ENCODE measurements around the gene MAPK10. TPM values are rescaled to one million over a fixed set of nuclear protein-coding genes. Genes with fewer than 3 reads are reported as not detected.
A peak's percentile ranks its signal among the peaks of the same experiment; 100 is the strongest.

The MAPK10 gene
- total and polyA plus RNA-seq, 2 experiments from 2014 or later, result 5.9 to 14.8 TPM

DNA sequence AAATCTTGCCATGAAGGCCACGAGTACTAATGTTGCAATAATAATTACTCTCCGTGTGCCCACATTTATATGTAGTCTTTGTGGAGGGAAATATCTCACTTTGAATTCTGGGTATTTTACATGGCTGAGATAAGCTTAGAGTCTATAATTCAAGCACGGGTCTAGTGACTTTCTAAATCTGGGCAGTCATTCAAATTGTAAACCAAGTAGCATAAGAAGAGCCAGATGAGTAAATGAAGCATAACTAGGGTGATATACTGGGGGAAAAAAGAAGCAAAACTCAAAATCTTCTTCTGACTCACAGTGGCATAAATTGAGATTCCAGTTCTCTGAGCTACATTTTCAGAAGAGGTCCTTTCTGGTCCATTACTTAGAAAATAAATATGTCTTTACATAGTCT lies 53.0 kb downstream of the MAPK10 start:
- no peak for DNase-seq (ENCODE audit: low spot score)
- Histone ChIP-seq H3K9me3 (ENCODE audit: low read depth) (no peaks in the 10 kb centered on the region), H2AFZ (no peak overlapping the region), H3K4me3 (no peak overlapping the region), H3K27ac (no peak overlapping the region), H3K4me1 (ENCODE audit: insufficient read depth) (no peaks in the 10 kb centered on the region), H3K9me2 (replicated peaks; ENCODE audit: insufficient read depth) (no peaks in the 10 kb centered on the region), H4K20me1 (ENCODE audit: insufficient read depth, poor library complexity, severe bottlenecking) (no peaks in the 10 kb centered on the region), H3K36me3 (replicated peaks; ENCODE audit: insufficient read depth, low read depth) (no peaks in the 10 kb centered on the region), H3K4me2 (no peak overlapping the region), H3K27me3 (no peaks in the 10 kb centered on the region), H3K79me2 (no peaks in the 10 kb centered on the region)
- 78% methylated on average over 3 of the region's 3 CpGs for WGBS (ENCODE audit: low lambda C conversion rate, missing lambda C conversion rate)
- TF ChIP-seq EZH2 (IDR thresholded peaks at IDR 0.05; ENCODE audit: borderline replicate concordance) (no peak), EZH2phosphoT487 (IDR thresholded peaks at IDR 0.05; ENCODE audit: low read depth, severe bottlenecking, unreplicated experiment) (no peak)
- TF ChIP-seq, protein P1, sequence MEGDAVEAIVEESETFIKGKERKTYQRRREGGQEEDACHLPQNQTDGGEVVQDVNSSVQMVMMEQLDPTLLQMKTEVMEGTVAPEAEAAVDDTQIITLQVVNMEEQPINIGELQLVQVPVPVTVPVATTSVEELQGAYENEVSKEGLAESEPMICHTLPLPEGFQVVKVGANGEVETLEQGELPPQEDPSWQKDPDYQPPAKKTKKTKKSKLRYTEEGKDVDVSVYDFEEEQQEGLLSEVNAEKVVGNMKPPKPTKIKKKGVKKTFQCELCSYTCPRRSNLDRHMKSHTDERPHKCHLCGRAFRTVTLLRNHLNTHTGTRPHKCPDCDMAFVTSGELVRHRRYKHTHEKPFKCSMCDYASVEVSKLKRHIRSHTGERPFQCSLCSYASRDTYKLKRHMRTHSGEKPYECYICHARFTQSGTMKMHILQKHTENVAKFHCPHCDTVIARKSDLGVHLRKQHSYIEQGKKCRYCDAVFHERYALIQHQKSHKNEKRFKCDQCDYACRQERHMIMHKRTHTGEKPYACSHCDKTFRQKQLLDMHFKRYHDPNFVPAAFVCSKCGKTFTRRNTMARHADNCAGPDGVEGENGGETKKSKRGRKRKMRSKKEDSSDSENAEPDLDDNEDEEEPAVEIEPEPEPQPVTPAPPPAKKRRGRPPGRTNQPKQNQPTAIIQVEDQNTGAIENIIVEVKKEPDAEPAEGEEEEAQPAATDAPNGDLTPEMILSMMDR (IDR thresholded peaks at IDR 0.05; ENCODE audit: poor library complexity), result no peak

DNA sequence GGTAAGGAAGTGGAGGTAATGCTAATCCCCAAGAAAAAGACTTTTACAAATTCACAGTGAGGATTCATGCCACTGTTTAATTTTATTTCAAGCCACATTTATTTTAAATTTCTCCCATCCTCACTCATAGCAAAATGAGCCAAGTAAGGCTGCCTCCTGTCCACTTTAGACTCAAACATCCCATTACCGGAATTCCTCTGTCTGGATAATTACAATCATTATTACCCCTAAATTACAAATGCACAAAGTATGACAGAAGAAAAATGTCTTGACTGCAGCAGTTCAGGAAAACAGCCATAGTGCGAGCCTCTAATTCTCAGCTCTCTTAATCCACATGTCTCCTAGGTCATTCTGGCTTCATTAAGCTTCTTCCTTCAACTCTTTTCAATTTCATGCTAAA lies 57.0 kb downstream of the MAPK10 start:
- H3K4me1 ChIP-seq (ENCODE audit: insufficient read depth), result no peaks in the 10 kb centered on the region
- H2AFZ ChIP-seq, result no peak overlapping the region
- no peaks in the 10 kb centered on the region for H3K36me3 ChIP-seq (replicated peaks; ENCODE audit: insufficient read depth, low read depth)
- no peaks in the 10 kb centered on the region for H3K9me2 ChIP-seq (replicated peaks; ENCODE audit: insufficient read depth)
- TF ChIP-seq EZH2phosphoT487 (IDR thresholded peaks at IDR 0.05; ENCODE audit: low read depth, severe bottlenecking, unreplicated experiment) (no peak), EZH2 (IDR thresholded peaks at IDR 0.05; ENCODE audit: borderline replicate concordance) (no peak)
- H3K9me3 ChIP-seq (ENCODE audit: low read depth), result no peaks in the 10 kb centered on the region
- H3K27me3 ChIP-seq, result no peaks in the 10 kb centered on the region
- no peak overlapping the region for H3K4me3 ChIP-seq
- no peak for DNase-seq (ENCODE audit: low spot score)
- 85% methylated on average over 2 of the region's 2 CpGs for WGBS (ENCODE audit: low lambda C conversion rate, missing lambda C conversion rate)
- H3K27ac ChIP-seq, result no peak overlapping the region
- H3K4me2 ChIP-seq, result no peak overlapping the region
- H4K20me1 ChIP-seq (ENCODE audit: insufficient read depth, poor library complexity, severe bottlenecking), result no peaks in the 10 kb centered on the region
- no peaks in the 10 kb centered on the region for H3K79me2 ChIP-seq

DNA sequence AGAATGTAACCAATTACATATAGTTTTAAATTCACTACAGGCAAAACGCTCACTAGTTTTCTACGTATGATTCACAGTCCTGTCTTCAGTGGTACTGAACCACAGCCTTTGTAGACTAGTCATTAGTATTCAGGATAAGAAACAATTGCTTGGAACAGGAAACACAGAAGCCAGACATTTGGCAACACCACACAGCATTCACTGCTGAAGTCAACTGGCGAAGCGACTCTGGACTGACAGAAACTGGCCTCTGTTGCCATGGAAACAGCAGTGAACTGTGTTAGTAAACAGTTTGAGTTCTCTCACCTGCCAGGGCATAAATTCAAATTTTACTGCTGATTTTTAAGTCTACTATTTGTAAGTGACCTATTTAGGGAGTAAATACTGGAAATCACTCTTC lies 57.6 kb downstream of the MAPK10 start:
- TF ChIP-seq EZH2 (IDR thresholded peaks at IDR 0.05; ENCODE audit: borderline replicate concordance) (no peak), EZH2phosphoT487 (IDR thresholded peaks at IDR 0.05; ENCODE audit: low read depth, severe bottlenecking, unreplicated experiment) (no peak)
- TF ChIP-seq, protein P1 (IDR thresholded peaks at IDR 0.05; ENCODE audit: poor library complexity), result no peak
- Histone ChIP-seq H3K4me3 (no peak overlapping the region), H3K4me1 (ENCODE audit: insufficient read depth) (no peaks in the 10 kb centered on the region), H3K36me3 (replicated peaks; ENCODE audit: insufficient read depth, low read depth) (no peaks in the 10 kb centered on the region), H3K79me2 (no peaks in the 10 kb centered on the region), H3K27ac (no peak overlapping the region), H3K9me2 (replicated peaks; ENCODE audit: insufficient read depth) (no peaks in the 10 kb centered on the region), H2AFZ (no peak overlapping the region), H4K20me1 (ENCODE audit: insufficient read depth, poor library complexity, severe bottlenecking) (no peaks in the 10 kb centered on the region), H3K9me3 (ENCODE audit: low read depth) (no peaks in the 10 kb centered on the region), H3K27me3 (no peaks in the 10 kb centered on the region), H3K4me2 (no peak overlapping the region)
- peak; percentile 44 for DNase-seq (ENCODE audit: low spot score)
- 49% methylated on average over 4 of the region's 4 CpGs for WGBS (ENCODE audit: low lambda C conversion rate, missing lambda C conversion rate)

DNA sequence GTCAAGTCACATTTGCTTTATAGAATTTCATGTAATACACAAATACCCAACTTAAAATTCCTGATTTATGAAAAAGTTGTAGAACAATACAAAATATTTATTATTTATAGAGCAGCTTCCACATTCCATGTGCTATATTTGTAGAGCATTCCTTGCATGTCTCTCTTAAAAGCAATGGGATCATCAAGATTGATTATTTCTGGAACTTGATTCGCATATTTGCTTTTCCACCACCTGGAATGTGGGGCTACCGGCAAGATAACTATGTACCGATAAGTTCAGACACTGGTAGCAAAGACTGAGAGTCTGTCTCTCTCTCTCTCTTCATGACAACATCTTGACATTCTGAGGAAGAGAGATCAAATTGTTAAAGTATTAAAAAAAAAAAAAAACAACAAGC lies 59.3 kb downstream of the MAPK10 start:
- TF ChIP-seq EZH2phosphoT487 (IDR thresholded peaks at IDR 0.05; ENCODE audit: low read depth, severe bottlenecking, unreplicated experiment), result no peak
- no peak for TF ChIP-seq EZH2 (IDR thresholded peaks at IDR 0.05; ENCODE audit: borderline replicate concordance)
- TF ChIP-seq, protein P1 (IDR thresholded peaks at IDR 0.05; ENCODE audit: poor library complexity), result no peak
- Histone ChIP-seq H2AFZ (no peak overlapping the region), H3K4me3 (no peak overlapping the region), H3K9me2 (replicated peaks; ENCODE audit: insufficient read depth) (no peaks in the 10 kb centered on the region), H3K9me3 (ENCODE audit: low read depth) (no peaks in the 10 kb centered on the region), H3K79me2 (no peaks in the 10 kb centered on the region), H3K4me1 (ENCODE audit: insufficient read depth) (no peaks in the 10 kb centered on the region), H3K36me3 (replicated peaks; ENCODE audit: insufficient read depth, low read depth) (no peaks in the 10 kb centered on the region), H3K4me2 (no peak overlapping the region), H4K20me1 (ENCODE audit: insufficient read depth, poor library complexity, severe bottlenecking) (no peaks in the 10 kb centered on the region), H3K27ac (no peak overlapping the region), H3K27me3 (no peaks in the 10 kb centered on the region)
- WGBS (ENCODE audit: low lambda C conversion rate, missing lambda C conversion rate), result 52% methylated on average over 3 of the region's 3 CpGs
- DNase-seq (ENCODE audit: low spot score), result no peak

Measured in hepatocyte (in vitro differentiated cells).